Measurements from ENCODE around the gene LEO1. TPM values are rescaled to one million over a fixed set of nuclear protein-coding genes. Genes with fewer than 3 reads are reported as not detected.

Gene LEO1
- total RNA-seq, 1 donor from 2014 or later: 9.0 TPM

DNA sequence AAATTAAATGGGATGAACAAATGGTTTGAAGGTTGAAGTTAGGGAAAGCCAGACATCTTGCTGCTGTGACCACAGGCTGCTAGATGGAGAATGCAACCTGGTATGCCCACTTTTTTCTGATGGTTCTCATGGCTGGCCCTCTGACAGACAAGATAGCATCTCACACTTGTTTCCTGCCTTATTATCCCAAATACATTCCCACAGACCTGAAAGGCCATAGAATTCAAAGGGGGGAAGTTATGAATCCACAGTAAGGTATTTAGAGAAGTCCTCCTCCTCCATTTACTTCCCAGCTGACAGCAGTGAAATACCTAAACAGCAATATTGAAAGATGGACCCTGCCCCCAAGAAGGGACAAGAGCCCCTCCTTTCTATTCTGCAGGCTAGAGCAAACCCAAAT lies 32.4 kb downstream of the LEO1 start:
- intact Hi-C loops (cut with micrococcal nuclease): no loop called here
- DNase-seq: no peak
- ATAC-seq: no peak

DNA sequence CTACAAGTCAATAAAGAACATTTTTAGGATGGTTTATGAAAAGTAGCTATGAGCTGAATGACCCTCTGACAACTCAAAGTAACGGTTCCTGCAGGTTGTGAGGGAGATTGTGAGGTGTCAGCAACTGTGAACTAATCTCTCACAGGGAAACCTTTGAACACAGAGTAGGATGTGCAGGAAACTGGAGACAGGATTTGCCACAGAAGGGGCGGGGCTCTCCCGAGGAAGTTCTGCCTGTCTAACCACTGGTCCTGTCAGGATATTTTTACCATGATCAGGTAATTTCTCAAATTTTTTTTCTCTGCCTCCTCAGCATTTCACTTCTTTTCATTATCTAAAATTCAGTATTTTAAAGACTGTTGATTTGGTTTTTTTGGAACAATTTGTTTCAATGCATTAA lies 33.3 kb downstream of the LEO1 start:
- intact Hi-C loops (cut with micrococcal nuclease): no loop called here

DNA sequence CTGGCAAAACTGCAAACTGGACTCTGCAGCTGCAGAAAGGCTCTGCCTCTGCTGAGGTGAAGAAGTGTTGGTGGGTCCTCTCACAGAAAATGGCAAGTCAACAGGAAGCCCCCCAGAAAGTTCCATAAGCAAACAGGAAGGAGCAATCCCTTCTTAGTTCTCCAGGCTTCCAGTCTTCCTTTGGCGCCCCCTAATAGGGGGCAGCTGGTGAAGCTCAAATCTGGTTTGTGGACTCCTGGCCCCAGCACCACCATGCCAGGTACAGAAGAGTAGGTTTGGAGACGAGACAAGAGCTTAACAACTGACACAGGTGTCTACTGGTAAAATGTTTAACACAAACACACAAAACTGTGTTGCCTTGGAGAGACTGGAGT lies 35.5 kb downstream of the LEO1 start:
- intact Hi-C loops (cut with micrococcal nuclease): no loop called here
- DNase-seq: no peak
- no peak for ATAC-seq

More for the DNA sequence above, 33.3 kb downstream of the LEO1 start:
- ATAC-seq (no peak), DNase-seq (no peak)

DNA sequence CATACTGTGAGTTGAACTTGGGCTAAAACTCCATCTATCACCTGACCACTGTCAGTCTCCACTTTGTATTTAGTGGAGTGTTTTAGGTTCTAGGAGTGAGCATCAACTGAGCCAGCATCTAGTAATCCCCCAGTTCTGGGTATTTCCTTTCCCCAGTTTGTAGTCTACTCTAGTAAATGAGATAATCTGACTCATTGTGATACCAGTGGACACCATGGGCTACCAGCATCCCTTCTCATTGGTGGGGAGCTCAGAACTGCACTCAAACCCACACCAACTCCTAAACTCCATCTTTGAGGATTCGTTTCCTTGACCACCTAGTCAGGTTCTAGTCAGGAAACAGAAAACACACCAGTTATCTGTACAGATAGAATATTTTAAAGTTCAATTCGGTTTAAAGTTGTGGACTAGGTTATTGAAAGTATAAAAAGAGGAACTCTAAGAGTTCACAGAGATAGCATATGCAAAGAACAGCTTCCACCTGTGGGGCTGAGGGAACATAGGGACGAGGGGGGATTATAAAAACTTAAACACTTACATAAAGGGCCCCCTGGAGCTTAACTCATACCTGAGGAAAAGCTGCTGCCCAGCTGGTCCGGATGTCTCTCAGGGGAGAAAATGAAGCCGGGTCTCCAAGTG lies 36.0 kb downstream of the LEO1 start:
- intact Hi-C loops (cut with micrococcal nuclease): no loop called here
- ATAC-seq: no peak
- no peak for DNase-seq

DNA sequence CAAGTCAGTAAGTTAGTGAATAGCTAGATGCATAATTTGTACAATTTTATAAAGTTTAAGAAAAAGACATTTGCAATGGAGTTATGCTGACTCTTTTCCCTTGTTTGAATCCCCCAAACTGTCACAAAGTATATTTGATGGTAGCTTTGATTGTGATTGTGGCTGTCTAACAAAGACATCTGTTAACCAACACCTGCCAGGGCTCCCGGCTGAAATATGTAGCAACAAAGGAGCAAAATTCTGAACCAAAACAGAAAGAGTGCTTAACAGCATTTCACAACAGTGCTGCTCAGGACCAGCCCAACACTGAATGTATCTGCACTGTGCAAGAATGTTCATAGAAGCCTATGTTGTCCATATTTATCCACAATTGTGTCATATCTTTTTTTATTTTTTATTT lies 39.4 kb downstream of the LEO1 start:
- ATAC-seq (no peak), DNase-seq (no peak)
- intact Hi-C loops (cut with micrococcal nuclease): no loop called here

DNA sequence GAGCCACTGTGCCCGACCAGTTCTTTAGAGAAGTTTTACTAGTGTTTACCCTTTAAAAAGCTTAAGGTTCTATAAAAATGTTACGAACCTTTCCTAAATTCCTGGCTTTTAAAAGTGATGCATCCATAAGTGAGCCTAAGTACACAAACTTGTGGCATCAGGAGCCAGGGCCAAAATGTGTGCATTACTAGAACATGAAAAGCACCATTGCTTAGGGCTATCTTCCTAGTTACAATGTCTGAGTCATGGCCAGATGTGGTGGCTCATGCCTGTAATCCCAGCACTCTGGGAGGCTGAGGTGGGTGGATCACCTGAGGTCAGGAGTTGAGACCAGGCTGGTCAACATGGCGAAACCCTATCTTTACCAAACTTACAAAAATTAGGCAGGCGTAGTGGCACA lies 39.9 kb downstream of the LEO1 start:
- DNase-seq: no peak
- intact Hi-C loops (cut with micrococcal nuclease): no loop called here
- ATAC-seq: no peak

DNA sequence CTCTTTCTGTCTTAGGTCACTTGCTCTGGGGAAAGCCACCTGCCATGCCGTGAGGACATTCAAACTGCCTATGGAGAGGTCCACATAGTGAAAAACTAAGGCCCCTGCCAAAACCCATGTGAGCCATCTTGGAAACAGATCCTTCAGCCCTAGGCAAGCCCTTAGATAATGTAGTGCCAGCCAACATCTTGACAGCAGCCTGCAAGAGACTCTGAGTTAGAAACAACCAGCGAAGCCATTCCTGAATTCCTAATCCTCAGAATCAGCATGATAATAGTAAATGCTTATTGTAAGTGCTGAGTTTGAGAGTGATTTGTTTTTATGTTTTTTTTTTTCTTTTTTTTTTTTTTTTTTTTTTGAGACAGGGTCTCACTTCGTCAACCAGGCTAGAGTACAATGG lies 40.6 kb downstream of the LEO1 start:
- intact Hi-C loops (cut with micrococcal nuclease): no loop called here
- DNase-seq: no peak
- no peak for ATAC-seq

DNA sequence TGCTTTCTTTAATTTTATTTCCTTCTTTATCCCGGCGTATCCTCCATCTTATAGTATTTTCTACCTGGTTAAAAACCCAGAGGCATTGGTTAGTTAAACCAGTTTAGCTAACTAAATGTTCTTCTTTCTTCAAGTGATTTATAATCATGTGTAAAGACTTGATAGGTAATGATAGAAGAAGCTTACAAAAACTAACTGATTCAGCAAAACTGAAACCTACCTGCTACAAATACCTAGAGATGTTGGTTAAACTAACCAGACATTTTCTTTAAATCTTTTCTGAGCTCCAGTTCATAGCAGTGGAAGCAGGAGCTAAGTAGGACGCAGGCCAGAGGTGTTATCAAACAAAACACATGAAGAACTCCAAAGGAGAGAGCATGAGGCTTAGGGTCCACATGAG lies 44.8 kb downstream of the LEO1 start:
- no peak for DNase-seq
- intact Hi-C loops (cut with micrococcal nuclease): no loop called here
- no peak for ATAC-seq

DNA sequence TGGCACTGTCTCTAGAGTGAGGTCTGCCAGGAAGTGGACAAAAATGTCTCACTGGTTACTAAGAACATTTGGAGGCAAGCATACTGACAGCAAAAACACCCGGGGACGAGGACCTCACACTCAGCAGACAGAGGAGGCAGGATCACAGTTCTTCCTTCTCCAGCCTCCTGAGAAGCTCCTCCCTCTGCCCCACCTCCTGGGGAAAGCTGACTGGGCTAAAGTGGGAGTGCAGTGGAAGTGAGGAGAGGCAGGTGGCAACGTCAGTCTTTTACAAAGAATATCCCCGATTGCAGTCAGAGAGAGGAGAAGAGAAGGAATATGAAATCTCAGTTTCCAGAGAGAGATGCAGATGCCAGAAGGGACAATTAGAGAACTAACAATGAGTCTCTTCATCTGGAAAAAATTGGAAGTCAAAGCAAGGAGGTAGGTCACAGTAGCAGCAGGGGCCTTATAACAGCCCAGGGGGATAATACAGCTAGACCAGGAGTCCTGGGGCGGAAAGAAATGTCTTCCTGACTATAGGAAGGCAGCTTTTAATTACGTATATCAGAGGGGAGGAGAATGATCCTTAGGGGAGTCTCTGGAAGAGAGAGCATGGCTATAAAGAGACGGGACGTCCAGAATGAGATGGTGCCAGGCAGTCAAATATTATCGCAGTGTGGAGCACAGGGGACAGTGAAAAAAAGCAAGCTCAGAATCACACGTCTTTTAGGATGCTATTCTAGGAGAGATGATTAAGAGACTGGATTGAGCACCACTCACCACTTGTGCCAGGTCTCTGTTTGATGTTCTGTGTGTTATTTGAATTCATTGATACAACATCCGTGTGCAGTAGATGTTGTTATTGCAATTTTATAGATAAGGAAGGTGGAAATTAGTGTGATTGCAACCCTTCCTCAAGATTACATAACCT lies 47.2 kb downstream of the LEO1 start:
- ATAC-seq (peak; percentile 94), DNase-seq (no peak)
- intact Hi-C loops (cut with micrococcal nuclease): no loop called here

DNA sequence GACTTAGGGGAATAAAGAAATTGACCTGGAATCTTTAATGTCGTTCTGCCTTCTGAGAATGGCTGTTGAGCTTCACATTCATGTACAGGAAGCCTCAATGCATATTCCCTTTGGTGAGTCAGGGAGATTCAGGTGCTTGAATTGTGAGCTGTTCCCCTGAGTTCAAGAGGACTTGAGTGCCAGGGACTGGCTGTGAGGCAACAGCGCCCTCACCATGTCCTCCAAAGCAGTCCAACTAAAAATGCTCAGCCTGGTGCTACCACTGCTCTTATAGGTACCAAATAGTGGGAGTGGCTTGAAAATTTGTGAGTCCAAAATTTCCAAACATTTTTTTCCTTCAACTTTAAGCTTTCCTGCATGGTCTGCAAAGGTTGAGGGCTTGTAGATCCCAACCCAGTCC lies 54.1 kb downstream of the LEO1 start:
- ATAC-seq (peak; percentile 42), DNase-seq (no peak)
- intact Hi-C loops (cut with micrococcal nuclease): no loop called here

DNA sequence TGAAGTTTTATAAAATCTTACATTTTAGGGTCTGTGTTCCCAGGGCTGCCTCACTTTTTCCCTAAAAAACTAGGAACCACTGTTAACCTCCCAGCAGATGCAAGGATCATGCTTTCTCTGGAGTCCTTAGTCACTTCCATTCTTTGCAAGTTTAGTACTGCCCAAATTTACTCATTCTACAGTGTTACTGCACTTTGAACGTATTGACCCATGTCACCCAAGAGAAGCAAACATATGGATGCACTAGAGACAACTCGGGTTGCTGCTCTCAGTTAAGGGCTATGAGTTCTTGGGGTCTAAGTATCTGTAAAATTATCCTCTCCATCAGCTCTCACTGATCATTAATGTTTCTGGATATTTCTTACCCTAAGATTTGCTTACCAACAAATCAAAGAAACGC lies 59.0 kb downstream of the LEO1 start:
- intact Hi-C loops (cut with micrococcal nuclease): no loop called here
- DNase-seq: no peak
- ATAC-seq: no peak

DNA sequence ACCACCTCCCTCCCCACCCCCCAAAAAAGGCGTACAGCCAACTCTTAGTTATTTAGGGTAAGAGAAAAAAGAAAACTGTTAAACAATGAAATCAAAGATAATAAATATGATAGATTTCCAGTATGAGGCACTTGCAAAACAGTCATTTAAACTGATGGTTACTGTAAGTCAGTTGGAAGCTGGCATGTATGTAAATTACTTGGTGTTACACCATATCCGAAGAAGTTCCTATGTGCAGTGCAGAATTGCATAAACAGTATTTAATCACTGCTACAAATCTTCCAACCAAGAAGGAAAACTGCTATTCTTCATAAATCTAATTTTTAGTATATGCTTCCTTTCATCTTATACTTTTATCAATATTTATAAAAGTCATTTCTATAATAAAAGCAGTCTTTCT lies 62.0 kb downstream of the LEO1 start:
- DNase-seq (no peak), ATAC-seq (no peak)
- intact Hi-C loops (cut with micrococcal nuclease): loop anchor here (10.0 kb wide), 1 partner anchor 125 kb away; no protein-coding TSS in a partner anchor

DNA sequence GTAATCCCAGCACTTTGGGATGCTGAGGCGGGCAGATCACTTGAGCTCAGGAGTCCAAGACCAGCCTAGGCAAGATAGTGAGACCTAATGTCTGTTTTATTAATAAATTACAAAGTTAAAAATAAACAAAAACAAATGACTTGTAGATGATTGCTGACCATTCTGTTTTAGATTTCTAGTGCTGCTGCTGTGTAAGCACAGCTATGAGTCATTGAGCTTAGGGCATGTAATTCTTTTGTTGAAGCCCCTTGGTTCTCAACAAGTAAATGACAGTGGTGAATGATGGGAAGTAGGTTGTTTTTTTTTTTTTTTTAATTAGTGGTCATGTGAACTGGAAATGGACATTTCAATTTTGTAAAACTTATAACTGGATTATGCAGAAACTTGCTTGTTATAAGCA lies 63.3 kb downstream of the LEO1 start:
- DNase-seq: no peak
- intact Hi-C loops (cut with micrococcal nuclease): loop anchor here (10.0 kb wide), 1 partner anchor 124 kb away; no protein-coding TSS in a partner anchor
- ATAC-seq: no peak

DNA sequence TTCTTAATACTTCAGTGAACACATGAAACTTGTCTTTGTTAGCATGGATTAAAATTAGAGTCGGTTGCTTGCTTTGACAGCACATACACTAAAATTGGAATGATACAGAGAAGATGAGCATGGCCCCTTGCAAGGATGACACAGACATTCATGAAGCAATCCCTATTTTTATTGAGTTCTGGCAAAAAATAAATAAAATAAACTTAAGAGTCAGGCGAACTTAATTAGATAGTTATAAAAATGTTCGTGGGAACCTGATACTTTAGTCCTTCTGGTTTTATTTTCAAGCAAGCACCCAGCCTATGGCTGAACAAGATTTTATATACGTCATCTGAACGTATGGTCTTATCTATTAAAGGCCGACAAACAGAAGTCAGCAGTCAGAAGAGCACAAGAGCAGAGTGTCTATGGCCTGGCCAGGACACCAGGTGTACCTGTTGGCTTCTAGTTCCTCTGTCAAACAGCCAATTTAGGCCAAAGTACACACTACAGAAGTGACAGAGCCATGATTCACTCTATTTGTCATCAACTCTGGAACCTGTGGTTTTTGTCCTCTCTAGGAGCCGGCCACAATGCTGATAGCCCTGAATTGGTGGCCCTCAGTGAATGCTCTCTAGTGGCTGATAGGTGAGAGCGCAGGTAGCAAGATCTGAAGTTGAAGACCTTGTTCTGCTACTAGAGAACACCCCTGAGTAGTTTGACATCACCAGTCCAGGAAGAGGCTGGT lies 64.3 kb downstream of the LEO1 start:
- DNase-seq (no peak), ATAC-seq (no peak)
- intact Hi-C loops (cut with micrococcal nuclease): loop anchor here (10.0 kb wide), 1 partner anchor 122 kb away; no protein-coding TSS in a partner anchor

DNA sequence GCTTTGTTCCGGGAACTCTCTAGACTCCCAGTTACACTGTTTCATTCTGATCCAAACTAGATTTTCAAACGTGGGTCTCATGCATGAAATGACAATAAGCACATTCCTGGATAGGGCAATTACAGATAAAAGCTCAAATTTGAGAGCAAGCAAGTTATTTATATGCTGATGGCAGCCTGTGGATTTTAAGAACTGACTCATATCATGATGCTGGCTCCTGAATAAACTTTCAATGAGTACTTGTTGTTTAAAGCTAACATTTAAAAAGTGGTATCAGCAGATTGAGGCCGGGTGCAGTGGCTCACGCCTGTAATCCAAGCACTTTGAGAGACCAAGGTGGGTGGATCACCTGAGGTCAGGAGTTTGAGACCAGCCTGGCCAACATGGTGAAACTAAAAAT lies 66.6 kb downstream of the LEO1 start:
- intact Hi-C loops (cut with micrococcal nuclease): loop anchor here (10.0 kb wide), 1 partner anchor 120 kb away; no protein-coding TSS in a partner anchor
- ATAC-seq (no peak), DNase-seq (no peak)

DNA sequence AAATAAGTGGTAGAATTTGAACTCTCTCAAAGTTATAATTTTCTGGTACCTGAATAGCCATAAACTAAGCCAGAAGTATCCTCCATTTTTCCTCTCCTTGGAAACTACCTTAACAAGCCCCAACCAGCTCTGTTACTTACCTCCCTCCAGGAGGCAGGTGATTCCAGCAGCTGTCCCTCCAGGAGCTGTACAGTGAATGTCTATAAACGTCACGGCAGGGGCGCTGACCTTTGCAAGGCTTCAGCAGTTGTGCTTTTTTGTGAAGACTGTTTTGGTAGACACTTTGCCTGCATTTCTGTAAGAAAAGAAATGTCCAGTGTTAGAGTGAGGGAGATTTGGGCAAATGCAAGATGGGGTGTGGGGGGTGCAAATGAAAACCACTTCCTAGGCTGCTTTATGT lies 67.2 kb downstream of the LEO1 start:
- intact Hi-C loops (cut with micrococcal nuclease): loop anchor here (10.0 kb wide), 1 partner anchor 120 kb away; no protein-coding TSS in a partner anchor
- no peak for DNase-seq
- ATAC-seq: no peak

DNA sequence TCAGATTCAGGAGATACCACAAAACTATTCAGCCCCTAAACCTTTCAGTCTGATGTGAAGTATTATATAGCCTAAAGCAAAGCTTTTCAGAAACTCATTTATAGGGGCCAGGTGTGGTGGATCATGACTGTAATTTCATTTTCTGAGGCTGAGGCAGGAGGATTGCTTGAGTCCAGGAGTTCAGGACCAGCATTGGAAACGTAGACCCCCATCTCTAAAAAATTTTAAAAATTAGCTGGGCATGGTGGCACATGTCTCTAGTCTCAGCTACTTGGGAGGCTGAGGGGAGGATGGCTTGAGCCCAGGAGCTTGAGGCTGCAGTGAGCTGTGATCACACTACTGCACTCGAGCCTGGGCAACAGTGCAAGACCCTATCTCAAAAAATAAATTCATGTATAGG lies 82.1 kb downstream of the LEO1 start:
- intact Hi-C loops (cut with micrococcal nuclease): loop anchor here (10.0 kb wide), 1 partner anchor 55 kb away; no protein-coding TSS in a partner anchor
- no peak for DNase-seq
- no peak for ATAC-seq

DNA sequence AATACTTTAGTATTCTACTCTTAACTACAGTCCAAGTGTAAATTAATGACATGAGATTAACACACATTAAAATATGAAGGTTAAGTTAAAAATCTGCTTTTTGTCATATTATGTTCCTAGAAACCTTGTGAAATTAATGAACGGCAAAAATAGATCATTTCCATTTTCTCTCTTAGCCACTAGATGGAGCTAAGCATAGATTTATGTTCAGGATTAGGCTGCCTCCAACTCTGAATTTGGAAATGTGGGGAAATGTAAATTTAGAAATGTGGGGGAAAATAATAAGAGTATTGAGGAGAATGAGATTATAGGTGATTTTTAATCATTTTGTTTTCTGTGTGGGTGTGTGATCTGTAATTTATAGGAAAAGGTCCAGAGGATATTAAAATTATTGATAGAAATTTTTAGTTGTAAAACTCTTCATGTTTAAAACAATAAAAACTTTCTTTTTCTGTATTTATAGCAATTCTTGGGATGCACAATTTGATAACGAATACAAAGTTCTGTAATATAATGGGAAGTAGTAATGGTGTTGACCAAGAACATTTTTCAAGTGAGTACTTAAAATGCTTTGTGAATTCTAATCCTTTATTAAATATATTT lies 82.9 kb downstream of the LEO1 start:
- intact Hi-C loops (cut with micrococcal nuclease): loop anchor here (10.0 kb wide), 1 partner anchor 54 kb away; no protein-coding TSS in a partner anchor
- ATAC-seq (peak; percentile 28), DNase-seq (no peak)
